Stimulated activated CD4-positive, alpha-beta T cell treated with anti-CD3 and anti-CD28 coated beads, Interleukin-1b, Interleukin-23, amount 100 ng/mL, for 24 hours (primary cell): Measurements from ENCODE around the gene ZNF598.
"Not testable (repeated sequence)": the region's sequence is repeated elsewhere in the genome, so short reads cannot be mapped to it uniquely, and the experiment has no call there.

Experiments
- DNase-seq, 4 experiments: peaks; one replicate each; pipeline ENCODE4 v3.0.0-alpha.2; 2020; ENCODE audit warnings: low read depth in 4 of 4, low spot score in 1 of 4

ZNF598 gene

DNA sequence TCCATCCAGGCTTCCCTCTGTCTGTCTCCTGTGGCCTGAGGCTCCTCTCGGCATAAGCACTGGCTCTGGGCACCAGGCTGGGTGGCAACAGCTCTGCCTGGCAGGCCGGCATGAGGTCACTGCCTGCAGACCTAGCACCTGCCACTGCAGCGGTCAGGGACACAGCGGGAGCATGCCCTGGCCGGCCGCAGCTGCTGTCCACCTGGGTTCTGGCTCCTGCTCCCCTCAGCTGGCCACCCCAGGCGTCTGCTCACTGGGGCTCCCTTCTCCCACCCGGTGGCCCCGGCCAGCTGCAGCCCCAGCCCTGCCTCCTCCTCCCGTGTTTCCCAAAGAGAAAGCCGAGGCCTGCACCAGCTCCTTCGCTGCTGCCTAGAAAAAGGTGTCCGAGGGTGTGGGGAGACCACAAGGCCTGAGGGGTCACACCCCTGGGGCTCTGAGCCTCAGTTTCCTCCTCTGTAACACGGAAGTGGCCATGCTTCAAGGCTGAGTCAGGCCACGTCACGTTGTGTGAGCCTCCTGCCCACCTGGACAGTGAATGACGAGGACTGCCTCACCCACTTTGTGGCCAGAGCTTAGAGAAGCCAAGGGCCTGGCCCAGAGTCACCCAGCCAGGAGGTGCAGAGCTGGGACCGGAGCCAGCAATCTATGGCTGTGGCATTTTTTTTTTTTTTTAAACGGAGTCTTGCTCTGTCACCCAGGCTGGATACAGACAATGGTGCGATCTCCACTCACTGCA lies 31.3 kb upstream of the ZNF598 start:
- no peak for DNase-seq

DNA sequence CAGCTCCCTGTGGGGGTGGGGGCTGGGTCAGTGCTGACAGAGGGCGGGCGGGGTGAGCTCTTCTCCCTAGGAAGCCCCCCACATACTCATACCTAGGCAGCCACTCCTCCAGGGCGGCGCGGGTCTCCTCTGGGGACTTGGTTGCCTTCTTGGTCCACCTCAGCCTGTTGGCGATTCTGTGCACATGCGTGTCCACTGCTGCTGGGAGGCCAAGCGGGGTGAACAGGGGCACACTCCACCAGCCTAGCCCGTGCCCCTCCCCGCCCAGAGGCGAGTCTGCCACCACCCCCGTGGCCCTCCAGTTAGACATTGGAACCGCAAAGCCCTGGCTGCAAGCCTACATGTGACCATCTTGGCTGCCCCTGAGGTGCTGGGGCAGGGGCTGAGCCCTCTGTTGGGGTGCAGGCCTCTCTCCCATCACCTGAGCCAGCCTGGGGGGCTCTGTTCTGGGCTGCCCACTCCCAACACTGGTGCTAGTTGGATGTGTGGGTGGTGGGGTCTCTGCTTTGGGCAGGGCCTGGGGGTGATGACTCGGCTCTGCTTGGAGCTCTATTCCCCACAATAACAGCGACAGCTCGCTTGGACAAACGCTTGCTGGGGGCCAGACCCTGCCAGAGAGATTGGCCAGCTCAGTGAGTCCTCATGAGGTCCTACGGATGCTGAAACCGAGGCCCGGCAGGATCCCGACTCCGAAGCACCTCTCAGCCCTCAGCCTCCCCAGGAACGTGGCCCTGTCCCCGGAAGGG lies 30.6 kb upstream of the ZNF598 start:
- DNase-seq: no peak

DNA sequence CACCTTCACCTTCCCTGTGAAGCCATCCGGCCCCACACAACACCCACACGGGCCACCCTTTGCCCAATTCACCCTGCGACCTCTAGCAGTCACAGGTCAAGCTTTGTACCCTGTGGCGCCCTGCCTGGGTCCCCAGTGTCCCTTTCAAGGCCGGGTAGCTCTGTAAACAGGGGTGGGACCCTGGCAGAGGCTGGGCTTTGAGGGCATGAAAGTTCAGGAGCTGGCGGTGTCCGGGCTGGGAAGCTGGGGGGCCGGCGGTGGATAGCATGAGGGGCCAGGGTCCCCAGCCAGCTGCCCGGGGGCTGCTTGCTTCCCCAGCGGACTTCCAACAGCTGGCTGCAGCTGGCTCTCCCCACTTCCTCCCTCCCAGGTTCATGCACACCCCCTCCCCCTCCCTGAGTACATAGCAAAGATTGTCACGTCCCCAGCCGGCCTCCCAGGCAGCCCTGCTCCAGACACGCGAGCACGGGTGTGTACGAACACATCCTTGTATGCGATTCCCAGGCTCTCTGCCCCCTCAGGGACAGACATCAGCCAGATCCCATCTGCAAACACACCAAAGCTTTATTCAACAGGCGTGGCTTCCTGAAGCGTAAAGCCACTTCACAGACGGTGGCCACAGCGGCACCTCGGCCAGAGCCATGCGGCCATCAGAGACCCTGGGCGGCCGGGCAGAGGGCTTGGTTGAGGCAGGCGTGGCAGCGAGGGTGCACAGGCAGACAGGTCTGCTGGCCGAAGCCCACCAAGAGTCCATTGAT lies 29.8 kb upstream of the ZNF598 start:
- no peak for DNase-seq

DNA sequence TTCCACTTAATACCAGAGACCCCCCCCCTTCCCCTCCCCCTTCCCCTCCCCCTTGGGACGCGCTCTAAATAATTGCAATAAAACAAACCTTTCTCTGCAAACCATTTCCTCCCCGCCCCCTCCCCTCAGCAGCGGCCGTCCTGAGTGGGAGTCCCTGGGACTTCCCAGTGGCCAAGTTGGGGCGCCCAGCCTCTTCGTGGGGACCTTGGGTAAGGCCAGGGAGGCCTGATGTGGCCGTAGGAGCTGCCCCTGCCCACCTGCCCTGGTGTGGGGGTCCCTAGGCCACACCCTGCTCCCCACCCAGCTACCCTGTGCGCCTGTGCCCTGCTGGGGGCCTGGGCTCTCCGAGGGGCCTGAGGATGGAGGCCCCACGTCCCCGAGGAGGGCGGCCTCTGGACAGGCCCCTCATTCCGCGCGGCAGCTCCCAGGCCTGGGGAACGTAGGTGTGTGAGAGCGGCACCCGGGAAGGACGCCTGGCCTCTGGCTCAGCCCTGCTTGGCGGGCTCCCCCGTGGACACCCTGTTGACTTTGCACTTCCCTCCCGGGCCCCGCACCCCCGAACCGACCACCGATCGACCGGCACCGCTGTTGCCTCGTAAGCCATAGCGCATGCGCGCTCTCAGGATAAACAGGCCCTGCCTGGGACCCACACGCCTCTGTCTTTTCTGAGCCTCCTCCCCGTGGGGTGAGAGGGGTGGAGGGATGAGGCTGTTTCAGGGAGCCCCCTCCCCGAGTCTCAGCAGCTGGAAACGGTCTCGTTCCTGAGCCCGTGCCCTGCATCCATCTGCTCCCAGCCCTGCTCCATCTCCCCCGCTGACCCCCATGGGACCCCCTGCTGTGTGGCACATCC lies 29.0 kb upstream of the ZNF598 start:
- no peak for DNase-seq

DNA sequence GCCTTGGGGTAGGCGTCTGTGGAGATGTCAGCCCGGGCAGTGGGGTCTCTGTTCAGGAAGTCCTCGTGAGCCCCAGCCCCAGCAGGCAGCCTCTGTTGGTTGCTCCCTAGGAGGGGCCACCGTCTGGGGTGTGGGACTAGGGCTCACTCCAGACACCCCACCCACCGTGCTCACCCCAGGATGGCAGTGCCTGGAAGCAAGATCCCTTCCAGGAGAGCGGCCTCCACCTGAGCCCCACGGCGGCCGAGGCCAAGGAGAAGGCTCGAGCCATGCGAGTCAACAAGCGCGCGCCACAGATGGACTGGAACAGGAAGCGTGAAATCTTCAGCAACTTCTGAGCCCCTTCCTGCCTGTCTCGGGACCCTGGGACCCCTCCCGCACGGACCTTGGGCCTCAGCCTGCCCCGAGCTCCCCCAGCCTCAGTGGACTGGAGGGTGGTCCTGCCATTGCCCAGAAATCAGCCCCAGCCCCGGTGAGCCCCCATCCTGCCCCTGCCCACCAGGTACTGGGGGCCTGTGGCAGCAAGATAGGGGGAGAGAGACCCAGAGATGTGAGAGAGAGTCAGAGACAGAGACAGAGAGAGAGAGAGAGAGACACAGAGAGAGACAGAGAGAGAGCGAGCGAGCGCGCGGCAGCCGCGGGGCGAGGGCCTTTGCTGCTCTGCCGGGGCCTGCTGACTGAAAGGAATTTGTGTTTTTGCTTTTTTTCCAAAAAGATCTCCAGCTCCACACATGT lies 28.2 kb upstream of the ZNF598 start:
- no peak for DNase-seq

DNA sequence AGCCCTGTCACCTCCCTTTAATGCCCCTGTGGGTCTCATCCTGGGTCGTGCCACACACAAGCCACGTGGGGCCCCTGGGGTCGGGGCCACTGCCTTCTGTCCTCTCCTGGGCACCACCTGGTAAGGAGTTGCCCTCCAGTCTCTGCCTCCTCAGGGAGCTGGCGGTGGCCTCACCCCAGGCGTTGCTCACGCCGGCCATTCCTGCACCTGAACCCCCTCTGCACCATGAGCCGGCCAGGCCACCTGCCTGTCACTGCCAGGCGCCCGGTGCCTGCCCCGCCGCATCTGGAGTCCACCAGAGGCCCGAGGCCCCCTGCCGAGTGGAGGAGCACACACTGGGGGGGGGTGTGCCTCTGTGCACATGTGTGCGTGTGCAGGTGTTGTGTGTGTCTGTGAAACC lies 27.5 kb upstream of the ZNF598 start:
- no peak for DNase-seq

DNA sequence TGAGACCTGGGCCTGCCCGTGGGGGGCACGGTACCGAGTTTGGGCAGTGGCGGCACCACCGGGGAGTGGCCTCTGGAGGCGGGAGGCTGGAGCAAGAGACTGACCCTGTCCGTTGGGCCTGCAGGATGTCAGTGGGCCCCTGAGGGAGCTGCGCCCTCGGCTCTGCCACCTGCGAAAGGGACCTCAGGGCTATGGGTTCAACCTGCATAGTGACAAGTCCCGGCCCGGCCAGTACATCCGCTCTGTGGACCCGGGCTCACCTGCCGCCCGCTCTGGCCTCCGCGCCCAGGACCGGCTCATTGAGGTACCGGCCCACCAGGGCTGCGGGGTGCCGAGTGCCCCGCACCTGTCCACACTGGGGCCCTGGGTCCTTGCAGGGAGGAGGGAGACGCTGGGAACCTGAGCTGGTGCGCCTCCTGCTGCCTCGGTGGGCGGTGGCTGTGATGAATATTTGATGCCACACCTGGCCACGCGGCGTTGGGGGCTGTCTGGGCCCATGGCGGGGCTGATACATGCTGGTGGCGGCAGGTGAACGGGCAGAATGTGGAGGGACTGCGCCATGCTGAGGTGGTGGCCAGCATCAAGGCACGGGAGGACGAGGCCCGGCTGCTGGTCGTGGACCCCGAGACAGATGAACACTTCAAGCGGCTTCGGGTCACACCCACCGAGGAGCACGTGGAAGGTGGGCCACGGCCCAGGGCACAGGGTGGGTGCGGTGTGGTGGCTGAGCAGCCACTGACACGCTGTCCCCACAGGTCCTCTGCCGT lies 26.8 kb upstream of the ZNF598 start:
- no peak for DNase-seq

DNA sequence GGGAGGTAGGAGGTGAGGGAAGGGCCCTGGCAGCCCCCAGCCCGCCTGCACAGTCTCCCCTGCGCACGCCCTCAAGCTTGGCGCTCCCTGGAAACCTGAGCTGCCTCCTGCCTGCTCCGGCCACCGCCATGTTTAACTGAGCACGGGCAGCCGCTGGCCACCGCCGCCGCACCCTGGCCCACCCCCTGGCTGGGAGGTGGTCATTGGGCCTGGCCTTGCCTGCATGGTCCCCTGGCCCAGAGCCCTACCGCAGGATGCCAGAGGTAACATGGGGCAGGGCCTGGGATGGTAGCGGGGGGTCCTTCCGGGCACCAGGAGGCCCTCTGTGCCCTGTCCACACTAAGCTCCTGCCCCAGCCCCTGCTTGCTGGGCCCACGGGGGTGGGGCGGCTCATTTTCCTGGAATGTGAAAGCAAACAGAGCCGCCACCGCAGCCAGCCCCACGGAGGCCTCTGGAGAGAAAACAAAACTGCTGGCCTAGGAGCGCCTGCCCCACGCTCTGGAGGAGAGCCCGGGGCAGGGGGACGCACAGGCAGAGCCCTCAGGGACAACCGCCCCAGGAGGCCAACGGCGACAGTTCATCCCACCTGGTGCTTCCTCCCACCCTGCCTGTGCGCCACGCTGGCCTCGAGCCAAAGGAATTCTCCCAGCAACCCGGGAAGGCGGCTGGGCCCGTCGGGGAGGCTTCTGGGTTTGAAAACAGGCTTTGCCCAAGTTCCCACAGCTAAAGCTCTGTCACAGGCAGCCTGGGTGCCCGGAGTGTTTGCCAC lies 26.0 kb upstream of the ZNF598 start:
- no peak for DNase-seq

DNA sequence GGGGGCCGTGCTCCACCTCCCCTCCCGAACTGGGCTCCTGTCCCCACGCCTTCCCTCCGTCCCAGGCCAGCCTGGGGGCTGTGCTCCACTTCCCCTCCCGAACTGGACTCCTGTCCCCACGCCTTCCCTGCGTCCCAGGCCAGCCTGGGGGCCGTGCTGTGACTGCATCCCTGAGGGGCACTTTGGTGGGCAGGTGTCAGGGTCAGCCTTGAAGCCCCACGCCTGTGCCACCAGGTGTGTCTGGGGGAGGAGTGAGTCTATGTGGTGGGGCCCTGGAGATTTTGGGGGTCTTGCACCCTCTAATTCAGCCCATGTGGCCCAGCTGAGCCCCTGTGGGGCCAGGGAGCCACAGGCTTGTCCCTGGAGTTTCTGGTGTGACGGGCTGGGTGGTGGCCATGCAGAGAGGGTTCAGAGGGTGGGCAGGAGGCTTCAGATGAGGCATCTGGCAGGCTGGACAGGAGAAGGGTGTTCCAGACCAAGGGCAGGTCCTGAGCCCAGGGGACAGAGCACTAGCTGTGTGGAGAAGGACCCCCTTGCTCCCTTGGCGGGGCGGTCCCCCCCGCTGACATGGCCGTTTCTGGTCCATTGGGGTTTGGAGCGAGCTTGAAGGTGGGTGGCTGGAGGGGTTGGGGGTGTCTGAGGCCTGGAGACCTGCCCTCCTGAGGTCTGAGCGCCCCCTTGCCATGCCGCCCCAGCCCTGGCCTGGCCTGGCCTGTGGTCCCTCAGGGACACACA lies 25.2 kb upstream of the ZNF598 start:
- no peak for DNase-seq

DNA sequence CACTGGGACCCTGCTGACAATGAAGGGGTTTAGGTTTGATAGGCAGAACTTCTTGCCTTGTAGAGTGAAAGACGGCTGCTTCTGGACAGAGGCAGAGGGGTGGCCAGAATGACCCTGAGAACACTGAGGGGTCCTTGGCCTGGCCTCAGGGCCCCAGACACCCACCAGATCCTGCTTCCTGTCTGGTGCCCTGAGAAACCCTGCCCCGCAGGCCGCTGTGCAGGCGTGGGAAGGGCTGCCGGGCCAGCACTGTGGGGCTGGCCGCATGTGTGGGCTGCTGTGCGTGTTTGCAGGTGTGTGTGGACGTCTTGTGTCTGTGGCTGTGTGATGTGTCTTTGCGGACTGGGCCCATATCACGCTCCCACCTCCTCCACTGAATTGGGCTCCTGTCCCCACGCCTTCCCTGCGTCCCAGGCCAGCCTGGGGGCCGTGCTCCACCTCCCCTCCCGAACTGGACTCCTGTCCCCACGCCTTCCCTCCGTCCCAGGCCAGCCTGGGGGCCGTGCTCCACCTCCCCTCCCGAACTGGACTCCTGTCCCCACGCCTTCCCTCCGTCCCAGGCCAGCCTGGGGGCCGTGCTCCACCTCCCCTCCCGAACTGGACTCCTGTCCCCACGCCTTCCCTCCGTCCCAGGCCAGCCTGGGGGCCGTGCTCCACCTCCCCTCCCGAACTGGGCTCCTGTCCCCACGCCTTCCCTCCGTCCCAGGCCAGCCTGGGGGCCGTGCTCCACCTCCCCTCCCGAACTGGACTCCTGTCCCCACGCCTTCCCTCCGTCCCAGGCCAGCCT lies 24.5 kb upstream of the ZNF598 start:
- not testable (repeated sequence) for DNase-seq

DNA sequence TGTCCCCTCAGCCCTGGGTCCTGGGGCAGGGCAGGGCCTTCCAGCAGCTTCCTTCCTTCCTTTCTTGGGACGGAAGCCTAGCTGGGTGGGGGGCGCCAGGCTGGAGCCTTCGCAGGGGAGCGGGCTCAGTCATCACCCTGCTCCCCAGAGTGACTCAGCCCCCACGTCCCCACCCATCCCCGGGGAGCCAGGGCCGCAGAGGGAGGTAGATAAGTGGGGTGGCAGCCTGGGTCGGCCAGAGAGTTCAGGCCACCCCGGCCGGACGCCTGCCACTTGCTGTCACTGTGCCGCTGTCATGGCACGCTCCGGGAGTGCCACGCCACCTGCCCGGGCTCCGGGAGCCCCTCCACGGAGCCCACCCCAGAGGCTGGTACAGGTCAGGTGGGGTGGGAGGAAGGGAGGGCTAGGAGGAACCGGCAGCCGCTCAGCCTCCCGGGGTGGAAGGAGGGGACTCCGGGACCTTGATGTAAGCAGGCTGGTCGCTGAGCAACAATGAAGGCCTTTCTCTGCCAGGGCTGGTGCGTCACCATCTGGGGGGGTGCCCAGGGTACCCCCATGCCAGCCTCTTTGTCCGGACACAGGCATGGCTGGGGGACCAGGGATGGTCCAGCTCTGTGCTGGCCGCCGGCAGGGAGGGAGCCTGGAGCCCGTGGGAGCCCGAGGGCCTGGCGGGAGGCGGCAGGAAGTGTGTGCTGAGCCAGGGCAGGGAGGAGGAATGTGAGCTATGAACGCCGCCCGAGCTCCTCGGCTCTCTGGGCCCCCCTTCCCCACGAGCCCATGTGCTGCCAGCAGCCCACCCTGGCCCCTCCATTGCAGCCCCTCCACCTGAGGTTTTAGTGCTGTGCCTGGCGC lies 23.7 kb upstream of the ZNF598 start:
- no peak for DNase-seq

DNA sequence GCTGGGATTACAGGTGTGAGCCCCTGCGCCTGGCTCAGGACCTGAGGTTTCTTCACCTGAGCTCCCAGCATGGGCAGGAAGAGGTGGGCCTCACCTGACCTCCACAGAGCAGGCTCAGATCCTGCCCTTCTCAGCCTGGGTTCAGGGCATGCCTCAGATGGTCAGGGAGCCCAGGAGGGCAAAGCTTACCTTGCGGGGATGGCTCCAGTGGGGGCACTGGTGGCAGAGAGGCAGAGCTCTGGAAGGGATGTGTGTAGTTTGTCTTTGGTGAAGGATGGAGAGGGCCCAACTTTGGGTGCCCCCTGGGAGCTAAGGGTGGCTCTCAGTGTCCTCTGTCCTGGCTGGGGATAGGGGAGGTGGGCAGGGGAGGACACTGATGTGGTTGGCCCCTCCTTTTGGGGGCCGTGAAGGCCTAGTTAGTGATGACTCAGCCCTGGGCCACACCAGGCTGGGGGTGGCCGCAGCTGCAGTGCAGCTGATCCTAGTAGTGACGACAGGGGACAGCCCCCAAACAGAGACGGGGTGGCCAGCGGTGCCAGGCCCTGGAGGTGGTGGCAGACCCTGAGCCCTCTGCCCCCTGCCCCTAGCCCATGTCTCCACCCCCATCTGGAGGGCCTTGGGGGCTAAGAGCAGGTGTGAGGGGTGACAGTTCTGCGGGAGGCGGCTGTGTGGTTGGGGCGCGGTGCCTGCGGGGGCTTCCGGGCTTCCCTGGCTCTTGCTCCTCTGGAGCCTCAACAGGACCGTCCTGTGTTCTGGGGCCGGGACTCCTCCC lies 22.9 kb upstream of the ZNF598 start:
- DNase-seq: no peak

DNA sequence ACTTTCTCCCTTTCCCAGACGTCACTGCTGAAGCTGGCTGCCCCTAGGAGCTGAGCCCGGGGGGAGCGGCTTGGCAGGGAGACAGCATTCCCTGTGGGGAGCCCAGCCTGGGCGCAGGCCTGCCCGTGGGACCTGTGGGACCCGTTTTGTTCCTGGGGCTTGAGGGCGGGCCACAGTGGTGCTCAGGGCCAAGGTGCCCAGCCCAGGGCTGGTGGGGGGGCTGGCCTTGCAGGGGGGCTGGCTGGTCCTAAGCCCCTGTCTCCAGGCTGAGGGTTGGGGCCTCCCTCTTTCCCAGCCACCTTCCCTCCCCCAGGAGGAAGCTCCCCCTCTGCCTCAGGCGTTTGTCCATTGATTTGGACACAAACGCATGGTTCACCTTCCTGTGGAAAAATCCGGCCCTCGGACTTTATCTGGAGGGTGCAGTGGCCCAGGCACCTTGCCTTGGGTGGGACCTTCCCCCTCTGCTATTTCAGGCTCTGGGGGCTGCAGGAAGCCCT lies 21.5 kb upstream of the ZNF598 start:
- DNase-seq: no peak

DNA sequence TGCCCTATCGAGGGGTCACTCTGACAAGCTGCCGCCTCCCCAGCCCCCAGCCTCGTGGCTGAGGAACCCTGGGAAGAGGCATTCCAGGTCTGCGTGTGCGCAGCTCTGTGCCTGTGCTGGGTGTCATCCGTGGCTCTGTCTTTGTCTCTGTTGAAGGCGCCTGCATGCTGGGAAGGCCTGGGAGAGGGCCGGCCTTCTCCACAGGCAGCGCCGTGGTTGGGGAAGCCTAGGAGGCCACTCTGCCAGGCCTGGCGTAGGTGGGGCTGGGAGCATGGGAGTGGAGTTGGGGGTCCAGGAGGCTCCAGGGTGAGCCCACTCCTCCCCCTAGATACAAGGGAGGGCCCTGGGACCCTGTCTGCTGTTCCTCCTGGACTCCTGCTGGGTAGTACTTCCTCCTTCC lies 20.4 kb upstream of the ZNF598 start:
- no peak for DNase-seq

DNA sequence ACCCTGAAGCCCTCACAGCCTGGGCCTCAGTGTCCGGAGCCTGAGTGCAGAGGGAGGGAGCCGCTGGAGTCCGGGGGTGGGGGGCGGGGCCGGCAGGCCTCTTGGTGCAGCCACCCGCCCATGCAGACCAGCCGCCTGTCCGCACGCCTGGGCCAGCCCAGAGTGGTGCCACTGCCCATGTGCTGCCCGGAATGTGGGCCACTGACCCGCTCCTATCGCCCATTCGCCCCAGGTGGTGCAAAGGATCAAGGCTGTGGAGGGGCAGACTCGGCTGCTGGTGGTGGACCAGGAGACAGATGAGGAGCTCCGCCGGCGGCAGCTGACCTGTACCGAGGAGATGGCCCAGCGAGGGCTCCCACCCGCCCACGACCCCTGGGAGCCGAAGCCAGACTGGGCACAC lies 19.7 kb upstream of the ZNF598 start:
- no peak for DNase-seq
